Upper lobe of left lung (tissue), 4 donors: Measurements from ENCODE around the gene POLDIP3.
"Not testable (repeated sequence)": the region's sequence is repeated elsewhere in the genome, so short reads cannot be mapped to it uniquely, and the experiment has no call there.

Experiments used
- EP300 ChIP-seq, 4 donors: sonication (generic); formaldehyde crosslinking; IDR thresholded peaks; one replicate each; pipeline ENCODE4 v1.5.1; 2017; ENCODE audit warnings: antibody characterized with exemption in 4 of 4, control low read depth in 2 of 4
- TF ChIP-seq, protein P1 (sequence below), 6 experiments: fragments of 450-650 bp in 4 of 6; fragments of 200-600 bp in 2 of 6; sonication (generic) in 2 of 6; IDR thresholded peaks; one replicate each; pipeline ENCODE4 v1.5.1; 2016 to 2019; ENCODE audit warnings: antibody characterized with exemption in 6 of 6

DNA sequence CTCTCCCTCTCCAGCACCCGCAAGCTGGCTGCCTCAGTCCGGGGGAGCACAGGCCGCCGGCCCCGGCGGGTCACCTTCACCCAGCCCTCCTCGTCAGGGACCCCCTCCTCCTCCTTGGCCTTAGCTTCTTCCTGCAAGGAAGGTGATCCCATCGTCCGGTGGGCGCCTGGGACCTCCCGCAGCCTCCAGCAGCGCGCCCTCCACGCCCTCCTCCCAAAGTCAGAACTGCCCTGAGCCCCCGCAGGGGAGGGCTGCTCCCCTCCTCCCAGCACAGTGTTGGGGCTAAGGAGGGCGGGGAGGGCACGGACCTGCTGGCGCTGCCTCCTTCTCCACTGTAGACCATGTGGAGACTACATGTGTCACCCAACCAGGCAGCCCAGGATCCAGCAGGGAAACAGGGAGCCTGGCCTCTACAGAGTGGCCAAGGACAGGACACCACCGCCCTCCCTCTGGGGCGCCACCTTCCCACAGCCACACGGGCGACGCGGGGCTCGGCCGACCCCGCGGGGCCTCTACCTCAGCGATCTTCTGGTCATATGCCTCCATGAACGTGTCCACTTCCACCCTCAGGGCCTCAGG, 38.6 kb downstream of the POLDIP3 start:
- TF ChIP-seq, protein P1, sequence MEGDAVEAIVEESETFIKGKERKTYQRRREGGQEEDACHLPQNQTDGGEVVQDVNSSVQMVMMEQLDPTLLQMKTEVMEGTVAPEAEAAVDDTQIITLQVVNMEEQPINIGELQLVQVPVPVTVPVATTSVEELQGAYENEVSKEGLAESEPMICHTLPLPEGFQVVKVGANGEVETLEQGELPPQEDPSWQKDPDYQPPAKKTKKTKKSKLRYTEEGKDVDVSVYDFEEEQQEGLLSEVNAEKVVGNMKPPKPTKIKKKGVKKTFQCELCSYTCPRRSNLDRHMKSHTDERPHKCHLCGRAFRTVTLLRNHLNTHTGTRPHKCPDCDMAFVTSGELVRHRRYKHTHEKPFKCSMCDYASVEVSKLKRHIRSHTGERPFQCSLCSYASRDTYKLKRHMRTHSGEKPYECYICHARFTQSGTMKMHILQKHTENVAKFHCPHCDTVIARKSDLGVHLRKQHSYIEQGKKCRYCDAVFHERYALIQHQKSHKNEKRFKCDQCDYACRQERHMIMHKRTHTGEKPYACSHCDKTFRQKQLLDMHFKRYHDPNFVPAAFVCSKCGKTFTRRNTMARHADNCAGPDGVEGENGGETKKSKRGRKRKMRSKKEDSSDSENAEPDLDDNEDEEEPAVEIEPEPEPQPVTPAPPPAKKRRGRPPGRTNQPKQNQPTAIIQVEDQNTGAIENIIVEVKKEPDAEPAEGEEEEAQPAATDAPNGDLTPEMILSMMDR (IDR thresholded peaks at IDR 0.05) = not testable (repeated sequence)
- TF ChIP-seq EP300 (IDR thresholded peaks at IDR 0.05) = not testable (repeated sequence)
